C1 segment of cervical spinal cord (tissue), 14 donors: ENCODE results near the gene ITGB5.
A peak's percentile ranks its signal among the peaks of the same experiment; 100 is the strongest.
"Not testable (repeated sequence)": the region's sequence is repeated elsewhere in the genome, so short reads cannot be mapped to it uniquely, and the experiment has no call there.

Experiments
- DNase-seq, 14 donors: peaks; one replicate each; lab custom pipeline; 2025; lab: John Stamatoyannopoulos, UW

ITGB5 gene

GRCh38 chr3:124751501-124751900 is 135.7 kb downstream of the ITGB5 start:
- DNase-seq = no peak

GRCh38 chr3:124749877-124750276 is 137.3 kb downstream of the ITGB5 start:
- not testable (repeated sequence) for DNase-seq

- DNase-seq = no peak
These were observed 138.5 kb downstream of the ITGB5 start for GRCh38 chr3:124748560-124749198.

GRCh38 chr3:124747111-124747981 is 139.8 kb downstream of the ITGB5 start:
- DNase-seq = no peak

GRCh38 chr3:124745756-124746155 is 141.4 kb downstream of the ITGB5 start:
- DNase-seq = no peak

- no peak for DNase-seq
These were observed 146.1 kb downstream of the ITGB5 start for GRCh38 chr3:124741027-124741426.

- DNase-seq = no peak
These were observed 155.4 kb downstream of the ITGB5 start for GRCh38 chr3:124731760-124732159.

- no peak for DNase-seq
These were observed 156.2 kb downstream of the ITGB5 start for GRCh38 chr3:124730941-124731297.

GRCh38 chr3:124730129-124730940 is 156.8 kb downstream of the ITGB5 start, which contains the start of gene UMPS:
UMPS (plus strand) TSS chr3:124730452; CDS start chr3:124730472, 20 bp downstream.
- peak; percentile 23 to 88 (median 82) for DNase-seq

DNA sequence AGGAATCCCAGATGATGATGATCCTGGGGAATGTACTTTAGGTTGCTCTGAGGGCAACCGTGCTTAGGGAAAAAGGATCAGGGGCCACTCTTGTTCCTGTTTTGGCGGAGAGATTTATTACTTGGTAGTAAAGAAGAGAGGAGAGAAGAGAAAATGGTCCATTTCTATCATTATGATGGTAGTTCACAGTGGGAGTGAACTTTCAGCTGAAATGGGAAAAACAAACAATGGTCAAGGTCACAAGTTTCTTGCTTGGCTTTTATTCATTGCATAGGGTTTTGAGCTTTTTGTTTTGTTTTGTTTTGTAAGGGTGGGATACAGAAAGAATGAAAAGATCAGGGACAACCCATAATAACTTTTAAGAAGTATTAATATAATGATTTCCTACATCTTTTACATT is 164.6 kb downstream of the ITGB5 start:
- no peak for DNase-seq

- DNase-seq = no peak
These were observed 172.8 kb downstream of the ITGB5 start for GRCh38 chr3:124714223-124714853.
